CD4-positive, alpha-beta T cell treated with Interleukin-1 beta for 1 hour (primary cell): ENCODE results near the gene ST14.
"Not testable (repeated sequence)": the region's sequence is repeated elsewhere in the genome, so short reads cannot be mapped to it uniquely, and the experiment has no call there.

Experiments
- DNase-seq, 2 donors: peaks; one replicate each; pipeline ENCODE4 v3.0.0-alpha.2; 2020 to 2022

Gene ST14

DNA sequence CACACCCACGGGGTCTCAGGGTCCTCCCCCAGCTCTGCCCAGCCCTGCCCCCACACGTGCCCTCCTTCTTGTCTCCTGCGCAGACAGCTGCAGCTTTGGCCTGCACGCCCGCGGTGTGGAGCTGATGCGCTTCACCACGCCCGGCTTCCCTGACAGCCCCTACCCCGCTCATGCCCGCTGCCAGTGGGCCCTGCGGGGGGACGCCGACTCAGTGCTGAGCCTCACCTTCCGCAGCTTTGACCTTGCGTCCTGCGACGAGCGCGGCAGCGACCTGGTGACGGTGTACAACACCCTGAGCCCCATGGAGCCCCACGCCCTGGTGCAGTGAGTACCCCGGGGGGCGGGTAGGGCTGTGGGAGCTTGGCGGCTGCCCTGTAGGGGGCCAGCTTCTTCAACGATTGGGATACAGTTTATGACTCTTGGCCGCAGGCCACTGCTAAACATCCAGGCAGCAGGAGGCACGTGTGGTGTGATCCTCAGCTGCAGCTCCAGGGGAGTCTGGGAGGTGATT is 30.8 kb downstream of the ST14 start:
- no peak for DNase-seq

GRCh38 chr11:130191896-130192295 is 32.3 kb downstream of the ST14 start:
- no peak for DNase-seq

DNA sequence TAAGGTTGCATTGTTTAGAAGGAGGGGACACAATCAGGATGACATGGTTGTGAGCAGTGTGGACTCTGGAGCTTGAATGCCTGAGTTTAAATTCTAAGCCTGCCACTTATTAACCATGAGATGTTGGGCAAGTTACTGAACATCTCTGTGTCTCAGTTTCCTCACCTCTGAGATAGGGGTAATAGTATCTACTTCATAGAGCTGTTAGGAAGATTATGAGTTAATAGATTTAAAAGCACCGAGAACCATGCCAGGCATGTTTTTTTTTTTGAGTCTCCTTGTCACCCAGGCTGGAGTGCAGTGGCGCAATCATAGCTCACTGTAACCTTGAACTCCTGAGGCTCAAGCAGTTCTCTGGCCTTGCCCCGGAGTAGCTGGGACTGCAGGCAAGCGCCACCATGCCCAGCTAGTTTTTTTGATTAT is 33.3 kb downstream of the ST14 start:
- no peak for DNase-seq

- DNase-seq = not testable (repeated sequence)
Observed at GRCh38 chr11:130193551-130193950, 34.0 kb downstream of the ST14 start.

DNA sequence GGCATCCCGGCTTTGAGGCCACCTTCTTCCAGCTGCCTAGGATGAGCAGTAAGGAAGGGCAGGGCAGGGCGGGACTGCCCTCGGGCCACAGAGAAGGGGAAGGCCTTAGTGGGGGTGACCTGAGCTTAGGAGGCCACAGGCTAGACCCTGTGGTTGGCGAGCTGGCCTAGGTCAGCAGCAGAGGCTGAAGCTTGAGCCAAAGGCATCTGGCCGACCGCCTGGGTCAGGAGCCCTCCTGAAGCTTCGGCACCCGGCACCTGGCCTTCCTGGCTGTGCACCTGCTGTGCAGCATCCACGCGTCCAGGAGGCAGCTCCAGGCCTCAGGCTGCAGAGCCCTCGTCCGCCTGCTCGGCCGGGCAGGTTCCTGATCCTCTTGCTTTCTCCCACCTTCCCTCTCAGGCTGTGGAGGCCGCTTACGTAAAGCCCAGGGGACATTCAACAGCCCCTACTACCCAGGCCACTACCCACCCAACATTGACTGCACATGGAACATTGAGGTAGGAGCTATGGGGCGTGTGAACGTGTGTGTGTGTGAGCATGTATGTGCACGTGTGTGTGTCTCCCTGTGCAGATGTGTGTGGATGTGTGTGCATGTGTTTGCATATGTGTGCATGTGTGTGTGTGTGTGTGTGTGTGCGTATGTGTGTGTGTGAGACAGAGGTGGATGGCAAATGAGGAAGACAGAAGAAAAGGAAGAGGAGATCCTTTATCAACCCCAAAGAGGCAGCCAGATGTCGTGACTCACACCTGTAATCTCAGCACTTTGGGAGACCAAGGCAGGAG is 34.9 kb downstream of the ST14 start:
- no peak for DNase-seq

DNA sequence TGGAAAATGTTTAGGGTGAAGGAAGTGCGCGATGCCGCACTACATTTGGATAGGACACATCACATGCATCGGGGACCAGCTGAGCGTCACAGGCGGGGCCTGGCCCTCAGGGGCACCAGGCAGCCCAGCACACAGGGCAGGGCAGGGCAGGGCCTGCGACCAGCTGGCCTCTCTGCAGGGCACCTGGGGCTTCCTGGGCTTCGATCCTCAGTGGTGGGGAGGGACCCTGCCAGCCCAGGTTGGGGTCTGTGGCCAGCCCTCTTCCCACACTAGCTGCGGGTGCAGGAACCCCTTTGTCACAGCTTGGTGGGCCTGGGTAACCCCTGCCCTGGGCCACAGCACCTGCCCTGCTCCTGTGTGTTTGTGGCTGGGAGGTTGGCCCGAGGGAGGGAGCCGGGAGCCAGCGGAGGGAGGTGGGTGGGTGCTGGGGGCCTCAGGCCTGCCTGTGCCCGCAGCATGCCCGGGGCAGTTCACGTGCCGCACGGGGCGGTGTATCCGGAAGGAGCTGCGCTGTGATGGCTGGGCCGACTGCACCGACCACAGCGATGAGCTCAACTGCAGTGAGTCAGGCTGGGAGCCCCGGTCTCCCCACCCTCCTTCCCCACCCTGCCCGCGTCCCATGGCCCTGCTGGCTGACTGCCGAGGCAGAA is 37.9 kb downstream of the ST14 start:
- no peak for DNase-seq

DNA sequence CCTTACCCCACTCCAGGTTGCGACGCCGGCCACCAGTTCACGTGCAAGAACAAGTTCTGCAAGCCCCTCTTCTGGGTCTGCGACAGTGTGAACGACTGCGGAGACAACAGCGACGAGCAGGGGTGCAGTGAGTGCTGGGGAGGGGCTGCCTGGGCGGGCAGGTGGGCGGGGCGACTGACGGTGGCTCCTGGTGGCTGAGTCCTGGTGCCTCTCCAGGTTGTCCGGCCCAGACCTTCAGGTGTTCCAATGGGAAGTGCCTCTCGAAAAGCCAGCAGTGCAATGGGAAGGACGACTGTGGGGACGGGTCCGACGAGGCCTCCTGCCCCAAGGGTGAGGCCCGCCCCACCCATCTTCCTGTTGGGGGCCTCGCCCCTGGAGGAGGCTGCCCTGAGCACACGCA is 38.7 kb downstream of the ST14 start:
- DNase-seq = no peak

- DNase-seq = no peak
Observed at GRCh38 chr11:130198964-130199363, 39.4 kb downstream of the ST14 start.

DNA sequence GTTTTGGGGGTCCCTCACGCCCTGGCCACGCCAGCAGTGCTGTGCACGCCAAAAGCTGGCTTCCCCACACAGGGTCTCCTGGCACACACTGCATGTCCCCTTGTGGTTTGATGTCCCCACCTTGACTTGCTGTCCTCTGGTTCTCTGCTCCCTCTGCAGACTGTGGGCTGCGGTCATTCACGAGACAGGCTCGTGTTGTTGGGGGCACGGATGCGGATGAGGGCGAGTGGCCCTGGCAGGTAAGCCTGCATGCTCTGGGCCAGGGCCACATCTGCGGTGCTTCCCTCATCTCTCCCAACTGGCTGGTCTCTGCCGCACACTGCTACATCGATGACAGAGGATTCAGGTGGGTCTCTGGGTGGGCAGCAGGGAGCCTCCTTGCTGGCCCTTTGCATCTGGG is 40.2 kb downstream of the ST14 start:
- DNase-seq = no peak

DNA sequence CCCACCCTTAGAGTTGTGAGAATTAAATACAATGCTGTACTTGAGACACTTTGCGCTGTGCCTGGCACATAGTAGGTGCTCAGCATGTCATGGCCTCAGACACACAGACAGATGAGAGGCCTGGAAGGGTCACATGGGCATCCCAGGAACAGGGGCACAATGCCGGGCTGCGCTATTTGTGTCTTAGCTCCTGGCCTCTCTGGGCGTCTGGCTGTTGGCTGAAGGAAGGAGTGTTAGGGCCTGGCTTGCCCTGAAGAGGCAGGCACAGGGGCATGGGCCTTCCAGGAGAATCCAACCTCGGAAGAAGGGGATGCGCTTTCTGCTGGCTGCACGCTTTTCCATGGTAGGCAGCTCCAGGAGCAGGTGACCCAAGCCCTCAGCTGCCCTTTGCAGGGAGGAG is 41.4 kb downstream of the ST14 start:
- no peak for DNase-seq

- no peak for DNase-seq
Observed at GRCh38 chr11:130202009-130202817, 42.6 kb downstream of the ST14 start.

DNA sequence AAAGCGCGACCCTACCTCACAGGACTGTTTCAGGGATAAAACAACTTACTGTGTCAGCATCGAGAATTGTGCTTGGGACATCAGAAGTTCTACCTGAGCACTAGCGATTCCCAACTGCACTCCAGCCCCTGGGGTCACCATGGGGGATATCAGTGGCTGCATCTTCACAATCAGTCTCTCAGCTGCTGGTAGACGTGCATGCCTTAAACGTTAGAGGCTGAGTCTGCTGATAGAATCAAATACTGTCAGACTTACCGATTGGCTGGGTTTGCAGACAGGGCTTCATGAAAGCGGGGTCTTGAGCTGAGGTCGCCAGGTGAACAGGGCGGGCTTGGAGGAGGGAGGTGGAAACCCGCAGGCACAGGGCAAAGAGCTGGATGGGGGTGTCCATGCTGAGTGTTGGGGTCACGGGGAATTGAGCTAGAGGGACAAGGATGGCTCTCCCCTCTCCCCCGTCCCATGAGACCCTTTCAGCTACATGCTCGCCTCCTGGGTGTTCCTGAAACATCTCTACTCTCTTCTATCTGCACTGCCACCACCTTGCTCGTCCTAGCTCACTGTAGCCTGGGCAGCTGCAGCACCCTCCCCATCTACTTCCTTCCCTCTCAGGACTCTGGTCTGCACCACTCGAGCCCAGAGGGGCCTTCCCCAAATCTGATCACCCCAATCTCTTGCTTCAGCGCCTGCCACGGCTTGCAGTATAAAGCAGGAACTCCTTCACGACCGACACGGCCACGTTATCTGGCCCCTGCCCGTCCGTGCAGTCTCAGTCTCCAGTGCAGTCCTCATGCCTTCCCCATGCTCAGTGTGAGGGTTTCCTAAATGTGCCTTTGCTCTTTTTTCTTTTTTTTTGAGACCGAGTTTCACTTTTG is 43.5 kb downstream of the ST14 start:
- DNase-seq = no peak

- no peak for DNase-seq
Observed at GRCh38 chr11:130203766-130204702, 44.5 kb downstream of the ST14 start.

GRCh38 chr11:130204703-130205095 is 45.1 kb downstream of the ST14 start:
- DNase-seq = no peak

DNA sequence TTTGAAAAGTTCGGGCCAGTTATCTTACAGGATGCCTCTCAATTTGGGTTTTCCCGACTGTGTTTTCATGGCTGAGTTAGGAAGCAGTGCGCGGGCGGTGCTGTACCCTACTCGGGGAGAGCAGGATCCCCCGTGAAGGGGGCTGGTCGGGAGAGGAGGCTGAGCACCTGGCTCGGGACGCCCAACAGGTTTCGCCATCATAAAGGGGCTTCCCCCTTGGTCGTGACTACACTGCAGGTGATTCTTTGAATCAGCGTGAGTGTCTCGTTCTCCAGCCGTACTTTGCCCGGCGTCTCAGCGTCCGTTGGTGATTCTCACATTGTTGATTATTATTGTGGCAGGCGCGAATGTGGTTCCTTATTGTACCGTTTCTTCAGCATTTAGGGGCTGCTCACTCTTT is 46.6 kb downstream of the ST14 start:
- no peak for DNase-seq

DNA sequence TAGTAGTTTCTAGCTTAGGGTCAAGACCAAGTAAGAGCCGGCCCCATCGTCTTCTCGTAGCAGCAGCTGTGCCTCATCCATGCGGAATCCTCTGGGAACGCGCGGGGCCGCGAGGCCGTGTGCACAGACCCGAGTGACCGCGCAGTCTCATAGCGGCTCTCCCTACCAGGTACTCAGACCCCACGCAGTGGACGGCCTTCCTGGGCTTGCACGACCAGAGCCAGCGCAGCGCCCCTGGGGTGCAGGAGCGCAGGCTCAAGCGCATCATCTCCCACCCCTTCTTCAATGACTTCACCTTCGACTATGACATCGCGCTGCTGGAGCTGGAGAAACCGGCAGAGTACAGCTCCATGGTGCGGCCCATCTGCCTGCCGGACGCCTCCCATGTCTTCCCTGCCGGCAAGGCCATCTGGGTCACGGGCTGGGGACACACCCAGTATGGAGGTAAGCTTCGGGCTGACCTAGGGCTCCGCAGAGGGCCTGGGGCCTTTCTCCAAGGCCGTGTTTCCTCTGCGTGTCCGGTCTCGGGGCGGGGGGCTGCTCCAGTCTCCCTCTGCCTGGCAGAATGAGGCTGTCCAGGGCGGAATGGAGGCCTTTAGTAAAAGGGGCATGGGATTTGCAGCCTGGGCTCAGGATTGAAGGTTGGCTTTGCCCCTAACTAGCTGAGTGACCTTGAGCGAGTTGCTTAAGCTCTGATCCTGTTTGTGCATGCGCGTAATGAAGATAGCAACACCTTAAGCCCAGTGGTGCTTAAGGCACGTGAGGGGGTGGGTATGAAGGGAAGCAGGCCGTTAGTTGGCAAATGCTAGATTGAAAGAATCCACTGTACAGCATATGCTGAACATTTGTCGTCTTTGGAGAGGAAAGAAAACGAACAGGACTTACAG is 48.9 kb downstream of the ST14 start:
- DNase-seq = no peak

DNA sequence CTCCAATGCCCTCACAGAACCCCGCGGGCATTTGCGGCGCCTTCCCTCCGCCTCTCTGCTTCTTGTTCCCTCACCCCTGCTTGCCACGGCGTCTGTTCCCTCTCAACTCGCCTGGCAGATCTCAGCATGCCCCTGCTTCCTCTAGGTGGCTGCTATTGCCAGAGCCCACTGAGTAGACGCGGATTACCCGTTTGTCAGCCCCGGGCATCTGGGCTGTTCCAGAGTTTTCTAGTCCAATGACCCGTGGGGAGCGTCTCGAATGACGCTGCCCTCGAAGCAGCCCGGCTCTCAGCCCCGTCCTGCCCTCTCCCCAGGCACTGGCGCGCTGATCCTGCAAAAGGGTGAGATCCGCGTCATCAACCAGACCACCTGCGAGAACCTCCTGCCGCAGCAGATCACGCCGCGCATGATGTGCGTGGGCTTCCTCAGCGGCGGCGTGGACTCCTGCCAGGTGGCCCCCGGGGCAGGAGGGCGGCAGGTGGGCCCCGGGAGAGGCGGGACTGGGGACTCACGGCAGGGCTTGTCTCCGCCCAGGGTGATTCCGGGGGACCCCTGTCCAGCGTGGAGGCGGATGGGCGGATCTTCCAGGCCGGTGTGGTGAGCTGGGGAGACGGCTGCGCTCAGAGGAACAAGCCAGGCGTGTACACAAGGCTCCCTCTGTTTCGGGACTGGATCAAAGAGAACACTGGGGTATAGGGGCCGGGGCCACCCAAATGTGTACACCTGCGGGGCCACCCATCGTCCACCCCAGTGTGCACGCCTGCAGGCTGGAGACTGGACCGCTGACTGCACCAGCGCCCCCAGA is 49.7 kb downstream of the ST14 start:
- no peak for DNase-seq

DNA sequence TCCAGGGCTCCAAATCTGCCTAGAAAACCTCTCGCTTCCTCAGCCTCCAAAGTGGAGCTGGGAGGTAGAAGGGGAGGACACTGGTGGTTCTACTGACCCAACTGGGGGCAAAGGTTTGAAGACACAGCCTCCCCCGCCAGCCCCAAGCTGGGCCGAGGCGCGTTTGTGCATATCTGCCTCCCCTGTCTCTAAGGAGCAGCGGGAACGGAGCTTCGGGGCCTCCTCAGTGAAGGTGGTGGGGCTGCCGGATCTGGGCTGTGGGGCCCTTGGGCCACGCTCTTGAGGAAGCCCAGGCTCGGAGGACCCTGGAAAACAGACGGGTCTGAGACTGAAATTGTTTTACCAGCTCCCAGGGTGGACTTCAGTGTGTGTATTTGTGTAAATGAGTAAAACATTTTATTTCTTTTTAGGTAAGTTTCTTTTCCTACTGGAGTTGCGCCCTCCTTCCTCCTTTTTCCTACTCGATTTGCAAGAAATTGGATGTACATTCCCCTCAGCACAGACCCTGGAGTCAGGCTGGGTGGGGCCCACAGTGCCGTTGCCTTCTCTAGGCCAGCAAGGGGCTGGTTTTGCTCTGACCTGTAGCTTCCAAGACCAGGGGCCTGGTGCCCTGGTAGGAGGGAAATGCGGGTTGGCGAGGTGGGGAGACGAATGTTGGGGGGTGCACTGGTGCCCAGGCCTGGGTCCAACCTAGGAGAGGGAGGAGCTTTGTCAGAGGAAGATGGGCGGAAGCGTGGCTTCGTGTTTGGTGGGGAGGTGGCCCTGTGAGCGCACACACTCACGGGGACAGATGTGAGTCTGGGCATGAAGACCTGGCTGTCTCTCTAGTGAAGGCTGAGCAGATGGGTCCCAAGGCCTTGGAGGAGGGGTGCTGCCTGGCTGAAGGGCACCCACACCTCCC is 50.6 kb downstream of the ST14 start:
- DNase-seq = no peak
